HepG2 (cell line): Measurements from ENCODE around the gene ASXL1. TPM values are rescaled to one million over a fixed set of nuclear protein-coding genes. Genes with fewer than 3 reads are reported as not detected.

ENCODE experiments used
- ATF1 ChIP-seq: IDR thresholded peaks from 2 replicates; pipeline ENCODE4 v1.6.1; 2016; ENCODE audit warnings: mild to moderate bottlenecking, control low read depth
- DNMT3B ChIP-seq: conservative IDR thresholded peaks from 2 replicates; pipeline ENCODE4 v1.6.1; 2016; ENCODE audit warnings: missing biosample characterization, control low read depth
- EED ChIP-seq: sonication (generic); formaldehyde crosslinking; IDR thresholded peaks from 2 replicates; pipeline ENCODE4 v1.5.0; 2020; ENCODE audit warnings: mild to moderate bottlenecking, missing genetic modification reagents
- ELF1 ChIP-seq: sonication (generic); formaldehyde crosslinking; IDR thresholded peaks from 2 replicates; pipeline ENCODE4 v1.4.0; 2020; ENCODE audit warnings: missing genetic modification reagents
- TCF7L2 ChIP-seq: IDR thresholded peaks from 2 replicates; pipeline ENCODE4 v1.6.1; 2011; ENCODE audit warnings: mild to moderate bottlenecking, low read depth, low read length, moderate library complexity
- TSC22D2 ChIP-seq: sonication (generic); formaldehyde crosslinking; IDR thresholded peaks from 2 replicates; pipeline ENCODE4 v1.5.1; 2020; ENCODE audit warnings: missing genetic modification reagents, mild to moderate bottlenecking, borderline replicate concordance
- ZBTB7A ChIP-seq: sonication (generic); formaldehyde crosslinking; IDR thresholded peaks from 2 replicates; pipeline ENCODE4 v1.8.0; 2022; ENCODE audit warnings: mild to moderate bottlenecking, missing genetic modification reagents
- ZFP82 ChIP-seq: sonication (generic); formaldehyde crosslinking; IDR thresholded peaks from 2 replicates; pipeline ENCODE4 v1.5.1; 2020; ENCODE audit warnings: mild to moderate bottlenecking, missing genetic modification reagents, borderline replicate concordance
- ZMYM4 ChIP-seq: sonication (generic); formaldehyde crosslinking; IDR thresholded peaks from 2 replicates; pipeline ENCODE4 v1.8.1; 2023; ENCODE audit warnings: mild to moderate bottlenecking, missing genetic modification reagents
- ZNF234 ChIP-seq: sonication (generic); formaldehyde crosslinking; conservative IDR thresholded peaks from 2 replicates; pipeline ENCODE4 v1.5.1; 2020; ENCODE audit warnings: mild to moderate bottlenecking, missing genetic modification reagents
- ZNF274 ChIP-seq: sonication (generic); formaldehyde crosslinking; IDR thresholded peaks from 2 replicates; pipeline ENCODE4 v1.5.1; 2020; ENCODE audit warnings: mild to moderate bottlenecking, missing genetic modification reagents
- ZNF354B ChIP-seq: sonication (generic); formaldehyde crosslinking; IDR thresholded peaks from 2 replicates; pipeline ENCODE4 v1.8.0; 2022; ENCODE audit warnings: mild to moderate bottlenecking, missing genetic modification reagents
- ZNF672 ChIP-seq: sonication (generic); formaldehyde crosslinking; IDR thresholded peaks from 2 replicates; pipeline ENCODE4 v1.8.1; 2022; ENCODE audit warnings: missing genetic modification reagents
- ZNF777 ChIP-seq: sonication (generic); formaldehyde crosslinking; IDR thresholded peaks from 2 replicates; pipeline ENCODE4 v1.4.0; 2020; ENCODE audit warnings: missing genetic modification reagents
- polyA plus RNA-seq, 8 experiments: library from polyadenylated mRNA; depleted of rRNA in 3 of 8; stranded (reverse) in 7 of 8; unstranded in 1 of 8; fragments of >200 nt; fragmentation: Illumina TruSeq in 4 of 8; extraction: Trizol in 4 of 8; gene quantifications; 2 replicates each; pipeline versions ENCODE4 v1.2.1 to v1.2.3, GENCODE V29; 2011 to 2016; ENCODE audit warnings: low read depth in 4 of 8, missing spikeins in 1 of 8, mixed read lengths in 1 of 8; ENCODE audit not compliant: insufficient read depth in 1 of 8
- total RNA-seq, 5 experiments: library from RNA; depleted of rRNA; stranded (reverse); fragments of >200 nt; fragmentation: Illumina TruSeq; extraction: Trizol; gene quantifications; 2 replicates each; pipeline ENCODE4 v1.2.3, GENCODE V29; 2016; ENCODE audit warnings: low read depth in 1 of 5
- TF ChIP-seq, protein P1 (sequence below), 2 experiments: fragments of 450-650 bp in 1 of 2; sonication (generic) in 1 of 2; formaldehyde crosslinking in 1 of 2; IDR thresholded peaks; 2 replicates each; pipeline versions ENCODE4 v1.6.1 to v1.8.0; 2016 to 2022; ENCODE audit warnings: antibody characterized with exemption in 1 of 2, mild to moderate bottlenecking in 1 of 2, missing genetic modification reagents in 1 of 2
- TF ChIP-seq, protein P2 (sequence below): sonication (generic); formaldehyde crosslinking; IDR thresholded peaks from 2 replicates; pipeline ENCODE4 v1.8.1; 2023; ENCODE audit warnings: missing genetic modification reagents, inconsistent platforms, borderline replicate concordance
- TF ChIP-seq, protein P3 (sequence below): sonication (generic); formaldehyde crosslinking; IDR thresholded peaks from 2 replicates; pipeline ENCODE4 v1.8.0; 2022; ENCODE audit warnings: mild to moderate bottlenecking, missing genetic modification reagents, borderline replicate concordance

ASXL1 gene
- total and polyA plus RNA-seq, 2 of the 13 experiments (the other 11 are each of a cell fraction or from before 2014, with no cell fraction given) = 62.1 to 74.8 TPM

DNA sequence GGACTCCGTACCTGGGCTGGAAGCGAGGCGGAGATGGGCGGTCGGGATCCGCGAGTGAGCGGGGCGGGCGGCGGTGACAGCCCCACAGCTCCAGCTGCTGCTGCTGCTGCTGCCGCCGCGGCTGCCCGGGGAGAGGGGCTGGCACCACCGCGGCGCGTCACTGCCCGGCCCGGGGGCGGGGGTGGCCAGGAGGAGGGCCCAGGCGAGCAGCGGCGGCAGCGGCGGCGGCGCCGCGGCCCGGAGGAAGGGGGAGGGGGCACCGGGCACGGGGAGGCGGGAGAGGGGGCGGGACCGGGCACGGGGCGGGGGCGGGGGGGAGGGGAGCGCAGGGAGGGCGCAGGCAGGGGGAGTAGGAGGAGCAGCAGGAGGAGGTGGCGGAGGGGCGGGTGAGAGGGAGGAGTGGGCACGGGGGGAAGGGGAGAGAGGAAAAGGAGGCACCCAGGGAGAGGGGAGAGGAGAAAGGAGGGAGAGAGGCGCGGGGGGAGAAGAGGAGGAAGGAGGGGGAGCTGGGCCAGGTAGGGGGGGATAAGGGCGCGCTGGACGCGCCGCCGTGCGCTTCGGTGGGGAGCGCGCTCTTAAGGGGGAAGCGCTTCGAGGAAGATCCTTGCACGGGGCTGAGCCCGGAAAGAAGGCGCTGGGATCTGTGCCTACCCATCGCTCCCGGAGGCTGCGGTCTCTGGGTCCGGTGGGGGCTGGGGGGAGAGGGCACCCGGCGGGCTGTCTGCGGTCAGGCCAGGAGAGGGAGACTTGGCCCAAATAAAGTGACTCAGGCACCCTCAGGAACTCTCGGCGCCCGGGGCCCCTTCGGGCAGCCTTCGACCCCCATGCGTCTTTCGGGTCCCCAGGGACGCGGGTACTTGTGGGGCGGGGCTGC, 125.5 kb downstream of the ASXL1 start (continued):
- TF ChIP-seq, protein P1, sequence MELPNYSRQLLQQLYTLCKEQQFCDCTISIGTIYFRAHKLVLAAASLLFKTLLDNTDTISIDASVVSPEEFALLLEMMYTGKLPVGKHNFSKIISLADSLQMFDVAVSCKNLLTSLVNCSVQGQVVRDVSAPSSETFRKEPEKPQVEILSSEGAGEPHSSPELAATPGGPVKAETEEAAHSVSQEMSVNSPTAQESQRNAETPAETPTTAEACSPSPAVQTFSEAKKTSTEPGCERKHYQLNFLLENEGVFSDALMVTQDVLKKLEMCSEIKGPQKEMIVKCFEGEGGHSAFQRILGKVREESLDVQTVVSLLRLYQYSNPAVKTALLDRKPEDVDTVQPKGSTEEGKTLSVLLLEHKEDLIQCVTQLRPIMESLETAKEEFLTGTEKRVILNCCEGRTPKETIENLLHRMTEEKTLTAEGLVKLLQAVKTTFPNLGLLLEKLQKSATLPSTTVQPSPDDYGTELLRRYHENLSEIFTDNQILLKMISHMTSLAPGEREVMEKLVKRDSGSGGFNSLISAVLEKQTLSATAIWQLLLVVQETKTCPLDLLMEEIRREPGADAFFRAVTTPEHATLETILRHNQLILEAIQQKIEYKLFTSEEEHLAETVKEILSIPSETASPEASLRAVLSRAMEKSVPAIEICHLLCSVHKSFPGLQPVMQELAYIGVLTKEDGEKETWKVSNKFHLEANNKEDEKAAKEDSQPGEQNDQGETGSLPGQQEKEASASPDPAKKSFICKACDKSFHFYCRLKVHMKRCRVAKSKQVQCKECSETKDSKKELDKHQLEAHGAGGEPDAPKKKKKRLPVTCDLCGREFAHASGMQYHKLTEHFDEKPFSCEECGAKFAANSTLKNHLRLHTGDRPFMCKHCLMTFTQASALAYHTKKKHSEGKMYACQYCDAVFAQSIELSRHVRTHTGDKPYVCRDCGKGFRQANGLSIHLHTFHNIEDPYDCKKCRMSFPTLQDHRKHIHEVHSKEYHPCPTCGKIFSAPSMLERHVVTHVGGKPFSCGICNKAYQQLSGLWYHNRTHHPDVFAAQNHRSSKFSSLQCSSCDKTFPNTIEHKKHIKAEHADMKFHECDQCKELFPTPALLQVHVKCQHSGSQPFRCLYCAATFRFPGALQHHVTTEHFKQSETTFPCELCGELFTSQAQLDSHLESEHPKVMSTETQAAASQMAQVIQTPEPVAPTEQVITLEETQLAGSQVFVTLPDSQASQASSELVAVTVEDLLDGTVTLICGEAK (IDR thresholded peaks at IDR 0.05) = no peak
- TF ChIP-seq, protein P1 (CRISPR knock-in tag; IDR thresholded peaks at IDR 0.05) = peak; percentile 61; the same call in 1 of the 2 replicates
- TF ChIP-seq TSC22D2 = peak; percentile 54; the same call in 1 of the 2 replicates
- no peak for TF ChIP-seq TCF7L2
- no peak; the same call in none of the 2 replicates for TF ChIP-seq ZNF274 (CRISPR knock-in tag)
- no peak for TF ChIP-seq ZFP82 (CRISPR knock-in tag)
- TF ChIP-seq, protein P2, sequence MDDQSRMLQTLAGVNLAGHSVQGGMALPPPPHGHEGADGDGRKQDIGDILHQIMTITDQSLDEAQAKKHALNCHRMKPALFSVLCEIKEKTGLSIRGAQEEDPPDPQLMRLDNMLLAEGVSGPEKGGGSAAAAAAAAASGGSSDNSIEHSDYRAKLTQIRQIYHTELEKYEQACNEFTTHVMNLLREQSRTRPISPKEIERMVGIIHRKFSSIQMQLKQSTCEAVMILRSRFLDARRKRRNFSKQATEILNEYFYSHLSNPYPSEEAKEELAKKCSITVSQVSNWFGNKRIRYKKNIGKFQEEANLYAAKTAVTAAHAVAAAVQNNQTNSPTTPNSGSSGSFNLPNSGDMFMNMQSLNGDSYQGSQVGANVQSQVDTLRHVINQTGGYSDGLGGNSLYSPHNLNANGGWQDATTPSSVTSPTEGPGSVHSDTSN (CRISPR knock-in tag) = no peak
- peak; percentile 38; the same call in 1 of the 2 replicates for TF ChIP-seq ELF1
- TF ChIP-seq ATF1 = no peak
- TF ChIP-seq ZNF234 (CRISPR knock-in tag) = no peak
- TF ChIP-seq ZMYM4 (CRISPR knock-in tag) = 0 out of 2 replicates have a peak, but pooled peaks have one; percentile 26
- no peak for TF ChIP-seq ZNF354B
- TF ChIP-seq DNMT3B (CRISPR knock-in tag) = no peak
- TF ChIP-seq, protein P3, sequence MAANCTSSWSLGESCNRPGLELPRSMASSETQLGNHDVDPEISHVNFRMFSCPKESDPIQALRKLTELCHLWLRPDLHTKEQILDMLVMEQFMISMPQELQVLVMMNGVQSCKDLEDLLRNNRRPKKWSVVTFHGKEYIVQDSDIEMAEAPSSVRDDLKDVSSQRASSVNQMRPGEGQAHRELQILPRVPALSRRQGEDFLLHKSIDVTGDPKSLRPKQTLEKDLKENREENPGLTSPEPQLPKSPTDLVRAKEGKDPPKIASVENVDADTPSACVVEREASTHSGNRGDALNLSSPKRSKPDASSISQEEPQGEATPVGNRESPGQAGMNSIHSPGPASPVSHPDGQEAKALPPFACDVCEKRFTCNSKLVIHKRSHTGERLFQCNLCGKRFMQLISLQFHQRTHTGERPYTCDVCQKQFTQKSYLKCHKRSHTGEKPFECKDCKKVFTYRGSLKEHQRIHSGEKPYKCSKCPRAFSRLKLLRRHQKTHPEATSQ (CRISPR knock-in tag) = no peak
- 0 out of 2 replicates have a peak, but pooled peaks have one; percentile 35 for TF ChIP-seq ZNF672 (CRISPR knock-in tag)
- TF ChIP-seq ZBTB7A (CRISPR knock-in tag) = 0 out of 2 replicates have a peak, but pooled peaks have one; percentile 46
- TF ChIP-seq ZNF777 (CRISPR knock-in tag) = peak; percentile 55
- no peak; the same call in none of the 2 replicates for TF ChIP-seq EED
